ENCODE results near the gene CCBE1. TPM values are rescaled to one million over a fixed set of nuclear protein-coding genes. Genes with fewer than 3 reads are reported as not detected.

CCBE1 gene
- total and polyA plus RNA-seq, 9 of the 15 experiments (the other 6 are each of a cell fraction or from before 2014, with no cell fraction given): 0.20 TPM; not detected in 8

DNA sequence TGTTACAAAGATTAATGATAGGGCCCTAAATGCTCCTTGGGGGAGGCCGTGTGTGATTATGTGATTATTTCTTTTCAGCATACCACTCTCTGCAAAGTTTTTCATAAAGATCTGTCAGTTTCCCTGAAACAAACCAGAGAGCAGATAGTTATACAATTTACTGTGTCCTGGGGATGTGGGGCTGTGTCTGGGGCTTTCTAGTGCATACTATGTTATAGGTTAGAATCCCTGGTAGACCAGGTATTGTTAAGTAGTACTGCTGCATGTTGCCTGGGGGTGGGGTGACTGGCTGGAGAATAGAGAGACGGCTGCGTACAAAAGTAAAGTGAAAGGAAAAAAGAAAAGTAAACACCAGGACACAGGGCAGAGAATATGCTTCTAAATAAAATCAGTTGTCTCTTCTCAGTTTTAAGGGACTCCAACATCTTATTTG lies 3.3 kb upstream of the CCBE1 start:
- no peaks in the 10 kb centered on the region; the same call in 1 of the 2 replicates for H4K20me1 ChIP-seq (replicated peaks; ENCODE audit: control insufficient read depth, insufficient read depth, low read length)
- DNase-seq (ENCODE audit: extremely low read depth in 1 of 4, low spot score in 3 of 4): no peak
- H3K9me1 ChIP-seq (ENCODE audit: control insufficient read depth, insufficient read depth, low read length): no peaks in the 10 kb centered on the region
- POLR2A ChIA-PET: interaction anchor here (0.6 kb wide), 2 partner anchors 123 to 1112 kb away, joined by 3 read pairs; no protein-coding TSS in a partner anchor
- no TSS peak for BruUV-seq (replicated peaks)
- no peak overlapping the region for H3K9ac ChIP-seq (ENCODE audit: insufficient read depth in 1 of 2, low read depth in 2 of 2, low read length in 2 of 2)
- no peaks in the 10 kb centered on the region for H3K9me3 ChIP-seq (replicated peaks; ENCODE audit: control insufficient read depth, insufficient read depth, low read depth, low read length)
- TF ChIP-seq CCAR2 (IDR thresholded peaks at IDR 0.05; ENCODE audit: low read depth, low read length) (no peak), CUX1 (CRISPR knock-in tag; IDR thresholded peaks at IDR 0.05) (no peak), BMI1 (IDR thresholded peaks at IDR 0.05; ENCODE audit: low read length) (no peak), TCF7L2 (IDR thresholded peaks at IDR 0.05; ENCODE audit: low read depth, low read length) (no peak), CREB3L1 (IDR thresholded peaks at IDR 0.05; ENCODE audit: borderline replicate concordance, low read depth) (no peak), SMC3 (conservative IDR thresholded peaks at IDR 0.05; ENCODE audit: insufficient read depth, low read depth, low read length) (no peak), ZNF121 (CRISPR knock-in tag; conservative IDR thresholded peaks at IDR 0.05) (no peak), GTF2B (IDR thresholded peaks at IDR 0.05; ENCODE audit: extremely low read depth, insufficient read length) (no peak), ZNF589 (CRISPR knock-in tag; IDR thresholded peaks at IDR 0.05; ENCODE audit: low read depth) (no peak)
- TF ChIP-seq, protein P1, sequence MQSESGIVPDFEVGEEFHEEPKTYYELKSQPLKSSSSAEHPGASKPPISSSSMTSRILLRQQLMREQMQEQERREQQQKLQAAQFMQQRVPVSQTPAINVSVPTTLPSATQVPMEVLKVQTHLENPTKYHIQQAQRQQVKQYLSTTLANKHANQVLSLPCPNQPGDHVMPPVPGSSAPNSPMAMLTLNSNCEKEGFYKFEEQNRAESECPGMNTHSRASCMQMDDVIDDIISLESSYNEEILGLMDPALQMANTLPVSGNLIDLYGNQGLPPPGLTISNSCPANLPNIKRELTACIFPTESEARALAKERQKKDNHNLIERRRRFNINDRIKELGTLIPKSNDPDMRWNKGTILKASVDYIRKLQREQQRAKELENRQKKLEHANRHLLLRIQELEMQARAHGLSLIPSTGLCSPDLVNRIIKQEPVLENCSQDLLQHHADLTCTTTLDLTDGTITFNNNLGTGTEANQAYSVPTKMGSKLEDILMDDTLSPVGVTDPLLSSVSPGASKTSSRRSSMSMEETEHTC (IDR thresholded peaks at IDR 0.05): no peak
- TF ChIP-seq, protein P2, sequence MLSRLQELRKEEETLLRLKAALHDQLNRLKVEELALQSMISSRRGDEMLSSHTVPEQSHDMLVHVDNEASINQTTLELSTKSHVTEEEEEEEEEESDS (CRISPR knock-in tag; IDR thresholded peaks at IDR 0.05): no peak
- peaks cover 0 to 14% of the 10 kb centered on the region in 2 experiments; a peak in 1 of 5 replicates for H3K27me3 ChIP-seq (ENCODE audit: control insufficient read depth in 2 of 2, insufficient read depth in 2 of 2, low read length in 2 of 2)
- no peaks in the 10 kb centered on the region for H3K79me2 ChIP-seq (ENCODE audit: control insufficient read depth, insufficient read depth, low read length)
- WGBS (ENCODE audit: insufficient coverage, low coverage, missing lambda C conversion rate): 3% methylated on average over 3 of the region's 3 CpGs
- H2AFZ ChIP-seq (ENCODE audit: low read depth, low read length): no peak overlapping the region
- in situ Hi-C loops (cut with MboI): no loop called here
- FAIRE-seq: no peak
- no peak for ATAC-seq
- no peaks in the 10 kb centered on the region for H3K36me3 ChIP-seq (ENCODE audit: control insufficient read depth, insufficient read depth, low read length)
- intact Hi-C loops (cut with micrococcal nuclease): no loop called here
- H3K27ac ChIP-seq (ENCODE audit: extremely low read depth, low read depth, low read length): no peak overlapping the region
- CTCF ChIA-PET (ENCODE audit: low intra/inter-chr PET ratio): no interaction called here
- peaks cover 0 to 11% of the 10 kb centered on the region in 2 experiments; a peak in 2 of 5 replicates for H3K4me1 ChIP-seq (replicated peaks in 1 of 2; ENCODE audit: control insufficient read depth in 2 of 2, insufficient read depth in 2 of 2, low read length in 2 of 2)
- no peak overlapping the region for H3K4me2 ChIP-seq (ENCODE audit: insufficient read depth, low read length)
- H3K4me3 ChIP-seq: no peak overlapping the region
